GM10847 (cell line): ENCODE data around the gene SEC61B.

Experiments used
- POLR2A ChIP-seq: IDR thresholded peaks from 2 replicates; pipeline ENCODE4 v1.6.1; 2011; ENCODE audit not compliant: insufficient read length; ENCODE audit errors: extremely low read depth

SEC61B gene

GRCh38 chr9:99220011-99220410, 2.1 kb upstream of the SEC61B start:
- TF ChIP-seq POLR2A, result no peak

GRCh38 chr9:99221266-99221620, 839 bp upstream of the SEC61B start:
- no peak for TF ChIP-seq POLR2A

- no peak for TF ChIP-seq POLR2A
Observed at GRCh38 chr9:99222416-99223270, 561 bp downstream of the SEC61B start.

GRCh38 chr9:99224445-99224844, 2.4 kb downstream of the SEC61B start:
- no peak for TF ChIP-seq POLR2A

- no peak for TF ChIP-seq POLR2A
Observed at GRCh38 chr9:99226054-99226453, 4.0 kb downstream of the SEC61B start.

- no peak for TF ChIP-seq POLR2A
Observed at GRCh38 chr9:99230206-99230605, 8.1 kb downstream of the SEC61B start.

- no peak for TF ChIP-seq POLR2A
Observed at GRCh38 chr9:99231711-99232110, 9.6 kb downstream of the SEC61B start.

GRCh38 chr9:99234618-99235017, 12.5 kb downstream of the SEC61B start:
- TF ChIP-seq POLR2A, result no peak

GRCh38 chr9:99235069-99235468, 13.0 kb downstream of the SEC61B start:
- TF ChIP-seq POLR2A, result no peak

- TF ChIP-seq POLR2A, result no peak
Observed at GRCh38 chr9:99235926-99236634, 14.0 kb downstream of the SEC61B start.

GRCh38 chr9:99237356-99237755, 15.3 kb downstream of the SEC61B start:
- no peak for TF ChIP-seq POLR2A

- TF ChIP-seq POLR2A, result no peak
Observed at GRCh38 chr9:99238331-99238730, 16.2 kb downstream of the SEC61B start.

GRCh38 chr9:99239341-99240060, 17.4 kb downstream of the SEC61B start:
- TF ChIP-seq POLR2A, result no peak

GRCh38 chr9:99241106-99241505, 19.0 kb downstream of the SEC61B start:
- no peak for TF ChIP-seq POLR2A

GRCh38 chr9:99244344-99245260, 22.5 kb downstream of the SEC61B start:
- no peak for TF ChIP-seq POLR2A
